ENCODE results near the gene ANKRD44.

ANKRD44 gene

DNA sequence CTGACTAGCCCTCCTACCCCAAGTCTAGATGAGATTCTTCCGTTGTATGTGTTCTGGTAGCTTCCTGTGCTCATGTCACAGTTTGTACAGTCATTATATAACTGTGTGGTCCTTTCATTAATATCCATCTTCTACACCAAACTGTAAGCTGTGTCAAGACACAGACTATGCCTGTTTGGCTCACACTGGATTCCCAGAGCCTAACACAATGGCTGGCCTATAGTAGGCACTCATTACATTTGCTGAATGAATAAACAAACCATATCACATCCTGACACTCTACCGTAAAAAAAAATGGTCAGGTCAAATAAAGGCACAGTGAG is 72.6 kb downstream of the ANKRD44 start:
- DNase-seq (ENCODE audit: low read depth, low spot score) = no peak

- no peak for DNase-seq (ENCODE audit: low read depth, low spot score)
Measured at GRCh38 chr2:197237291-197238042, 73.1 kb downstream of the ANKRD44 start.

DNA sequence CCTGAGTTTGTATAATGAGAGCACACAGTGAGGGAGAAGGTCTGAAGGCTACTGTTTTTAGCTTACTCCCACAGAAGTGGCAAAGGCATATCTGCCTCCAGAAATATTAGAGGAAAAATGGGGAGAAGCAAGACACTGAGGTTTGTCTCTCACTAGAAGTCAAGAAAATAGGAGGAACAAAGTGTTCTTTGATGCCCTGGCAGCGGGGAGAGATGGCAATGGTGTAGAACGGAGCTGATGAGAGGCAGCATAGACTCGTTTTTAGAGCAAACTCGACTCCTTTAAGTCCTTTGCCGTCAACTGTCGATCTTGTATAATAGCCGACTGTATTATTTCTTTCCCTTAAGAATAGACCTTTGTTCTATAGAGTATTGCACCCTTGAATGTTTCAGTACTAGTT is 73.8 kb downstream of the ANKRD44 start:
- no peak for DNase-seq (ENCODE audit: low read depth, low spot score)

- DNase-seq (ENCODE audit: low read depth, low spot score) = no peak
Measured at GRCh38 chr2:197236159-197236558, 74.4 kb downstream of the ANKRD44 start.

DNA sequence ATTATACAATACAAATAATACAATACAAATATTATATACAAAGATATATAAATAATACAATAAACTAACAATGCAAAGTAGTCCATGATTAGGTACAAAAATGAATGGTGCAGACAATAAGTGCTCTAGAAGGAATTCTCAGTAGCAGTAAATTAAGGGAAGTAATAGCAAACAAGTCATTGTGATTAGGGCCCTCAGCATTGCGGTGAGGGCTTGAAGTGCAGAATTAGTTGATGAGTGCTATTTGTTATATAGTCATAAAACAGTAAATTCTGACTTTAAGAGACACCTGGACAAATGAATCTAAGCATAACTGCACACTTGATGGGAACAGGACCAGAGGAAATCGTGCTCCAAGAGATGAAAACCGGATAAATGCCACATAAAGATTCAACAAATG is 74.9 kb downstream of the ANKRD44 start:
- no peak for DNase-seq (ENCODE audit: low read depth, low spot score)

GRCh38 chr2:197234671-197235191 is 75.8 kb downstream of the ANKRD44 start:
- no peak for DNase-seq (ENCODE audit: low read depth, low spot score)

DNA sequence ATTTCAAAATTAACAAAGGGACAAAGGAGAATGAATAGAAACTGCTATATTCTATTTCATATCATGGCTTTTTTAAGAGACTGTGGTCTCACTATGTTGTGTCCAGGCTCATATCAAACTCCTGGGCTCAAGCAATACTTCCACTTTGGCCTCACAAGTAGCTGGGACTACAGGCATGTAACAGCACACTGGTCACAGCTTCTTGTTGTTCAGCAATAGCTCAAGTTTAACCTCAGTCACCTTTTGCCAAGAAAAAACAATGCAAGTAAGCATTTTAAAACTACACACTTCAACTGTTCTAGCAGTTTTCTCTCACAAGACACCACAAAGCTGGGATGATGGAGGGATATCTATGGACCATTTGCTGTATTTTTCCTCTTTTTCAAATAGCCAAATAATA is 77.1 kb downstream of the ANKRD44 start:
- DNase-seq (ENCODE audit: low read depth, low spot score) = no peak

DNA sequence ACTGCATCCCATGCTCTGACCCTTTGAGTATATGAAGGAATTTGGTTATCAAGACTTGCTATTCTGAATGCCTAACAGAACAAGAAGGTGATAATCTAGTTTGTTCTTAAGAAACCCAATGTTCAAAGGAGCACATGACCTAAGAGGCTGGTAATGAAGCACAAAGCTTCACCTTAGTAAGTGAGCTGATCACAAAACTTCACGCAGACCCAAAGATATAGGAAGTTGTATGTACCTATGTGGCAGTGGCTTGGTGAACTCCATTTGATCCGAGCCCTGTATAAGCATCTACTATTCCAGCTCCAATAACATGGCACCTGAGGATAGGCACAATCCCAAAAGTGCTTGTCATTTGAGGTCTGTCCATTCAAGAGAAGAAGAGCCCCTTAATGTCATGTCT is 78.6 kb downstream of the ANKRD44 start:
- no peak for DNase-seq (ENCODE audit: low read depth, low spot score)

GRCh38 chr2:197229509-197230443 is 80.8 kb downstream of the ANKRD44 start:
- DNase-seq (ENCODE audit: low read depth, low spot score) = no peak

DNA sequence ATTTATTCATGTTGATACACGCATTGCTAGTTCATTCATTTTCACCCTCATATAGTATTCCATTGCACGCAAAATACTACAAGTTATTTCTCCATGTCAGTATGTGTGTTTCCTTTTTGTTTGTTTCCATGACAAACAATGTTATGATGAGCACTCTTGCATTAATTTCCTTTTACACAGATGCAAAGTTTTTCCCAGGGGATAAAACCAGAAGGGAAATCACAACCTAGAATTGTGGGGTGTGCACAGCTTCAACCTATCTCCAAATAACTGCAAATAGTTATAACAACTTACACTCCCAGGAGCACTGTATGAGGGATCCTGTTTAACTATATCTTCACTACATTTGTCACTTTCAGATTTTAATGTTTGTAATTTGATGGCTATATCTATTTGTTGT is 87.1 kb downstream of the ANKRD44 start:
- no peak for DNase-seq (ENCODE audit: low read depth, low spot score)

DNA sequence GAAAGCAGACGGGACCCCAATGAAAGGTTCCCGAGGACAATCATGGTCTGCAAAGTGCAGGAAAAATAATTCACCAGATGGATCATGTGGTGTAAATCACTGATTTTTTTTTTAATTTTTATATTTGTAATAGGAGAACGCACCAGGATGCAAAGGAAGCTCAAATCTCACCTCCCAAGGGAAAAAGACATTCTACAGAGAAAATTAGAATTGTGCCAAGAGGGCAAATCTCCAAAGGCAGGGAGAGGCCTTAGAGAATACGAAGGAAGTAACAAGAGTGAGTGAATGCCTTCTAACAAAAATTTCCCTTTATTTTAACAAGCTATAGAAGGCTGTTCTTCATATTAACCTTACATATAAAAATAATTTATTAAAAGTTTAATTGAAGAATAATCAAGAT is 90.9 kb downstream of the ANKRD44 start:
- DNase-seq (ENCODE audit: low read depth, low spot score) = no peak

DNA sequence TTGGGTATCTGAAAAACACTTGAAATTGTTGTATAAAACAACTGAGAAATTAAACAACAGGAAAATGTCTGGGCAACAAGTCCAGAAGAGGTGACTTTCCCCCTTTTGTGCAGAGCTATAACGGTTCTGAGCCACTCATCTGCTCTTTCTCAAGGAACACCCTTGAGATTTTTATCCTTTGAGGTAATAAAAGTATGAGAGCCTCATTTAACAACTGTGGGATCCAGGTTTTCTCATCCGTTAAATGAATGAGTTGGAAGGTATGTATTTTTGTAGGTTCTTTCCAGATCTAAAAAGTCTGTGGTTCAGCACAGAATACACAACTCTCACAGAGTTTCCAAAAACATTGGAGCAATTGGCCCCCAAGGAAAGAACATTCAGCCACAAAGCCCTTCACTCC is 93.0 kb downstream of the ANKRD44 start:
- no peak for DNase-seq (ENCODE audit: low read depth, low spot score)

- DNase-seq (ENCODE audit: low read depth, low spot score) = no peak
Measured at GRCh38 chr2:197216361-197216979, 94.1 kb downstream of the ANKRD44 start.

DNA sequence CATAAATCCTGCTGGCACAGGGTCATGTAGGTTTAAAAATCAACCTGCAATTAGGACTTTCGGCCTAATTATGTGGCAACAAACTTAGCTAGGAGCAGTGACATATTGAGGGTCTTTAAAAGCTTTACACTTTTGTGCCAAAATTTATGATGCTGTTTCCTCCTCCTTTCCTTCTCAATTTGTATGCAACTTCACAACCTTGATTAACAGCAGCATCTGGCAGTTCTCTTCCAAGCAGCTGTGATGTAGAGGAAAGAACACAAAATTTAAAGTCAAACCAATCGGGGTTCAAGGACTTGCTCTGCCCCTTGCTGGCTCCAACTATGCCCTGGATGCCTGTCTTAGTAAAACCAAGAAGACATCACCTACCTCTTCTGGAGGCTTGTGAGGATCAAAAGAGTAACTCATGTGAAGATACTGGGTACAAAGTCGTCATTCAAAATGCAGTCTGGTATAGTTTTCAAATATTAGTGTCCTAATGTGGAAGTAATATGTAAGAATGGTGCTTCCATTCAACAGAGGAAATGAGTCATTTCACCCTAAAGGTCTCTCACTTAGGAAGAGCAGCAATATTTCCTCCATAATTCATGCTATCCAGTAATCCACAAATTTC is 94.7 kb downstream of the ANKRD44 start:
- no peak for DNase-seq (ENCODE audit: low read depth, low spot score)

DNA sequence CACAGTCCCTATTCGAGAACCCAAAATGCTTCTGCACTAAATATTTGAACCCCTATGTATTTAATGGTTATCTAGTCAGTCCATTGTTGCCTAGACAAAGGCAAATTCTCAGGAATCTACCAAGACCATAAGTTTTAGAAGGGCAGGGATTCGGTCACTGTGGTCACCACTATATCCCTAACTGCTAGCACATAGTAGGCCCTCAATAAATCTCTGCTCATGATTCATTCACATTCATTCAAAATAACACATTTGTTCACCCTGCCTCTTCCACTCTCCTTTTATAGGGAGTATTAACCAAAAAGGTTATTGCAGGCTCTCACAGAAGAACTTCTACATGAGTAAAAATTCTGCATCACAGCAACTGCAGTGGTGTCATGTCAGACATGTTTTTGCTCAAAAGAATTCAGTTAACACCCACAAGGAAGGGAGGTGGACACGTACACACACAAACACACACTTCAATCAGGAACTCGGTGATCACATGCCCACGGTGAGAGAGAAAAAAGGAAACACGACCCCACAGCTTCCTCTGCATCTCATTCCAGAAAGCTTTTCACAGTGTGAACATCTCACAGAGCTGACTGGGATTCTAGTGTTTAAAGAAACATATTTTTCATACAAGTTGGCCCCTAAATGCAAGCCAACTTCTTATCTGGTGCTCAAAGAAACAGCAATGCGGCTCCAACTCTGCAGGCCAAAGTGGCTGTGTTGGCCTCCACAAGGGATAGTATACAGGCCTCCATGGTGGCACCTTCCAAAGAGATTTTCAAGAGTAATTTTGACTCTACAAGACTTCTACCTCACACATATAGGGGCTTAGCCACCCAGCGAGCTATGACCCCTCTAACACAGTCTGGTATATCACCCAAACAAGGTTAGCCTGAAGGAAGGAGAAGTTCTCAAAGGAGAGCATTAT is 98.0 kb downstream of the ANKRD44 start:
- DNase-seq (ENCODE audit: low read depth, low spot score) = no peak

- DNase-seq (ENCODE audit: low read depth, low spot score) = no peak
Measured at GRCh38 chr2:197211881-197212342, 98.7 kb downstream of the ANKRD44 start.

- no peak for DNase-seq (ENCODE audit: low read depth, low spot score)
Measured at GRCh38 chr2:197210430-197210829, 100.2 kb downstream of the ANKRD44 start.

GRCh38 chr2:197209742-197210408 is 100.7 kb downstream of the ANKRD44 start:
- no peak for DNase-seq (ENCODE audit: low read depth, low spot score)

DNA sequence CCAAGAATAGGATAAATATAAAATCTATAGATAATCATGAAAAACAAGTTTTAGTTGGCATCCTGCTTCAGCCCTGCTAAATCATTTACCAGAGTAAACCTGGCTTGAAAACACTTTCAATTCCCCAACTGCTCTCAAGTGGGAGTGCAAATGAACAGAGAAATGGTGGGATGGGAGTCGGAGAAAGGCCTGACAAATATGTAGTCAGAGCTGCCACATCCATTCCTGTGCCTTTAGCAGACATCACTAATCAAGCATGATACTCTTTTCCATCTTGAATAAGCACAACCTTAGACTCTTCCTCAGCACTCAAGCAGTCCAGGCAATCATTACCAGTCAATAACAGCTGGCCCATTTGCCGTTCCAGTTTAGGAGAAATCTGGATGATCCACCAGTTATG is 101.3 kb downstream of the ANKRD44 start:
- no peak for DNase-seq (ENCODE audit: low read depth, low spot score)

DNA sequence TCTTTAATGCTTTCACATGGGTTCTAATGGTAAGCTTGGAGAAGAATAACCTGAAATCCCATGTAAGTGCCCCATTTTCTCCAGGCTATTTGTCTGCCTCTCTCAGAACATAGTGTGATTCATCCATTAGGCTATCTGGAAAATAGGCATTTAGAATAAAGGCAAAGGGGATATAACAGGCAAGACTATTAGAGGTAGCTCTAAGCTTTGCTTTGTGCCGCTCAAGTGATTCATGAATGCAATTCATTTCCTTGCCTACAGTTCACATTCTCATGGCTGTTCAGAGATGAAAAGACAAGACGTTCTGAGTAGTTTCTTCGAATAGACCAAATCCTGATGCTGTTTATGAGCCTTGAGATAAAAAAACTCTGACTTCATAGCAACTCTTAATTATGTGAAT is 101.7 kb downstream of the ANKRD44 start:
- DNase-seq (ENCODE audit: low read depth, low spot score) = no peak
